Measurements from ENCODE around the gene SEC14L5.
"Not testable (repeated sequence)": the region's sequence is repeated elsewhere in the genome, so short reads cannot be mapped to it uniquely, and the experiment has no call there.

Gene SEC14L5

DNA sequence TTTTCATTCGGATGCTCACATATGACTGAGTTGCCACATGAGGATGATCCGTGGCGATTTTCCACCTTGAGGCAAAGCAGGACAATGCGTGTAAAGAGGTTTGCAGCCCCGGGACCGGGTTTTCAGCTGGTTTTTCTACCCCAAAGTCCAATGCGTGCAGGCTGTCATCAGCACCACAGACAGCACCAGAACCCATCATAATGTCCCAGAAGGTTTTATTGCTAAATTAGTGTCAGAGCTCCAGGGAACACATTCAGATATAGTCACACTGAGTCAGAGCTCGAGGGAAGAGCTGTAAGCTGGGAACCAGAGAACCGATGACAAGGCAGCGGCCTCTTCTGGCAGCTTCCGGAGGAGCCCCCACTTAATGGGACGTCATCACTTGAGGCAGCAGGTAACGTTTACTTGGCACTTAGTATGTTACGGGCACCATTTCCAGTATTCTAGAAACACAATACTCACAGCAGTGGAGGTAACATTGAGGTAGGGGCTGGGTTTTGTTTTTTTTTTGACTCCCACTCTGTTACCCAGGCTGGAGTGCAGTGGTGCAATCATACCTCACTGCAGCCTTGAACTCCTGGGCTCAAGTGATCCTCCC lies 84.5 kb downstream of the SEC14L5 start:
- no peak for DNase-seq

DNA sequence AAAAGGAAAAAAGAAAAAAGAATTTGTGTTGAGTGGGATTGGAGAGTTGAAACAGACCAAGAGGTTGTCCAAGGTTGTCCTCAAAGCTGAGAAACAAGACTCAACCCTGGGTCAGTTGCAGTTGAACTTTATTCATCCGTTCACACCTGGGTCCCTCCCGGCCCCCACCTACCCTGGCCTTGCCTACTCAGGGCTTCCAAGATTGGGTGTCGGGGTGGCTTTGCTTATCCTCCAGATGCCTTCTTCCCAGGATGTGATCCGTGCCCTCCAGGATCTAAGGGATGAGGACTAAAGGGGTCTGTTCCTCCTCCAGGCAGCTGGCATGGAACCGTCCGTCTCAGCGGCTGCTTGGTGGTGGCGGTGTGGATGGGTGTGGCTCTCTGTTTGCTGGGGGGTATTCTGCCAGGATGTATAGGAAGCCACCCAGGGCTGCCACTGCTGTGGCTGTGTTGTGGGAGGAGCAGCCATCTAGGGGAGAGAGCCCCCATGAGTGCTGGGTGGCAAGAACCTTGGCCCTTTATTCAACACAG lies 85.9 kb downstream of the SEC14L5 start:
- no peak for DNase-seq

DNA sequence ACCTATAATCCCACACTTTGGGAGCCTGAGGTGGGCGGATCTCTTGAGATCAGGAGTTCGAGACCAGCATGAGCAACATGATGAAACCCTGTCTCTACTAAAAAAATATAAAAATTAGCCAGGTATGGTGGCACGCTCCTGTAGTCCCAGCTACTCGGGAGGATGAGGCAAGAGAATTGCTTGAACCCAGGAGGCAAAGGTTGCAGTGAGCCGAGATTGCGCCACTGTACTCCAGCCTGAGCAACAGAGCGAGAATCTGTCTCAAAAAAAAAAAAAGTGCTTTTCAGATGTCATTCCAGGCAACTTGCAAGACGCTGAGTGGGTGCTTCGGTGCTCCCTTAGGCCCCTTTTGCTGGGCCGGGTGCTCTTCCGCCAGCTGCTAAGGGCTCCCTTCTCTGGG lies 86.5 kb downstream of the SEC14L5 start:
- DNase-seq = not testable (repeated sequence)

DNA sequence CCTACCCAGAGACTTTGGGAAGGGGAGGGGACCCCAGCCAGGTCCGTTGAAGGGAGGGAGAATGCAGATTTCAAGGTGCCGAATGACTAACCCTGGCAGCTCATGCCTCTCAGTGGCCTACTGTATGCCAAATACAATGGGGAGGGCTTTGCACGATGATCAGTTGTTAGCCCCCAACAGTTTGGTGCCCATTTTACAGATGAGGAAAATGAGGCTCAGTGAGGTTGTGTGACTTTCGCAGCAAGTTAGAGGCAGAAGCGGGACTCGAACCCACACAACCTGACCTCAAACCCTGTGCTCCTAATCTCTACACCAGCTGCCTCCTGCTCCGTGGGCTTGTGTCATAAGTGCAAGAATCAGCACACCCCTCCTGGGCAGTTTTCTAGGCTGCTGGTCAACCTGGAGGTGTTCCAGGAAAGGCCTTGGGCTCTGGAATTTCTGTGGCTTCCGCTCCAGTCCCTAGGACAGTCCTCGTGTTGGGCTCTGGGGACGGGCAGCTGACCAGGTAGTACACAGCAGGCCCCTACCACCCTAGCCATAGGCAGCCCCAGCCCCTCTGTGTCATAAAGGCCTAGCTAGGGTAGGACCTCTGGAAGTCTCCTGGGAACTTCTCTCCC lies 87.5 kb downstream of the SEC14L5 start:
- DNase-seq = no peak

DNA sequence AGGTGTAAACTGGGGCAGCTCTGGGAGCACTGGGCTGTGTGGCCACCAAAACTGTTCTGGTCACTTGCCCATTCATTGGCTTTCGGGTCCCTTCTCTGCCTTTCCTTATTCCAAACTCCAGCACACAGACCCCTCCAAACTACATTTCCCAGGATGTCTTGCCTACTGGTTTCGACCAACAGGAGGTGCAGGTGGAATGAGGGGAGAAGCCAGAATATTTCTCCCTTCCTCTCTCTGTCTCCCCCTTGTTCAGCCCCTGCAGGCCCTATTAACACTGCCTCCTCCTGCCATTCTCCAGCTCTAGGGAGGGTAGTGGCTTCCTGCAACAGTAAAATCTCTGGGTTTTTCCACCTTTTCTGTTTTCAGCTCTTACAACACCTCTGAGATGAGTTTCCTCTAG lies 88.8 kb downstream of the SEC14L5 start:
- DNase-seq = no peak

DNA sequence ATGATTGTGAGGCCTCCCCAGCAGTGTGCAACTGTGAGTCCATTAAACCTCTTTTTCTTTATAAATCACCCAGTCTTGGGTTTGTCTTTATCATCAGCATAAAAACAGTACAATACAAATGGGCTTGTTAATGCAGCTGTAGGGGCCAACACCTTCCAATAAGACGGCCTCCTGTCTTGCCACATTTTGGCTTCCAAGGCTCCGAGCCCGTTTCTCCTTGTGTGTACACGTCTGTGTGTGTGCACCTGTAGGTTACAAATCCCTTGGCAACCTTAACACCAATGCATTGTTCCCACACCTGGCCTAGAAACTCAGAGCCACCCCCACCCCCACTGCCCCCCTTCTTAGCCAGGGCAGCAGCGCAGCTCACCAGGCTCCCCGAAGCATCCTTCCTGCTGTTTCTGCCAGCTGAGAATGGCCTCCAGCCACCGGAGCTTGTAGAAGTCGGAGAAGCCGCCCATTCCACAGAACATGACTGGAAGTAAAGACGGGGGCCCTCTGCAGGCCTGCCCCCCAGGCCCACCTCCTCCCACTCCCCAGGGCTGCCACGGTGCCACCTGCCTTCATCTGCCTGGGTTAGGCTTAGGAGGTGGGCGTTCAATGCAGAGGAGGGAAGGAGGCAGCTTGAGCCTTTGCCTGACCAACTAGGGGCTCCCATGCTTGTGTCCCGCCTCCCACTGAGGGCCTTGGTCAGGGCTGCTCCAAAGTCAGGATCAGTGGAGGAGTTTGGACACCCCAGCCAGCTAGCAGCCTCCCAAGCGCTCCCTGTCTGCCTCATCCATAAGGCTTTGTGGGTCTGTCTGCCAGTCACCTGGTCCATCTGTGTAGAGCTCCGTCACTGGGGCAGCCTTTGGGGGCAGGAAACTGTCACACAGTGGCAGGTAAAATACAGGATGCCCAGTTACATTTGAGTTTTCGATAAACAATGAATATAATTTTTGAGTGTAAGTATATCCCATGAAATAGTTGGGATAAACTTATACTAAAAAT lies 97.0 kb downstream of the SEC14L5 start:
- DNase-seq = no peak

DNA sequence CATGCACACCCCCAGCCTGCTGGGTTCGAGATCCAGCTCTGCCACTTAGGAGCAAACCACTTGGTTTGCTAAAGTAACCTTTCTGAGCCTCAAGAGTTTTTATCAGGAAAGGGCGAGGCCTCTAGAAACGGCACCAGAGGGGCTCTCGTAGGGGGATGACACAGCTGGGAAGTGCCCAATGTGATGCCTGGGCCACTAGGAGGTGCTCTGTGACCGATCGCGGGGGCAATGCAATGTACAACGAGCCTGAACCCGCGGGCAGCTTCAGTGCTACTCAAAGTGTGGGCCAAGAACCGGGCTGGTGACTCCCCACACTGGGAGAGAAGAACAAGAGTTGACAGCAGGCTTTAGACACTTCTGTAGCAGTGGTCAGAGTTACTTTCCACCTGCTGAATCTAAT lies 98.2 kb downstream of the SEC14L5 start:
- DNase-seq = peak; percentile 41

DNA sequence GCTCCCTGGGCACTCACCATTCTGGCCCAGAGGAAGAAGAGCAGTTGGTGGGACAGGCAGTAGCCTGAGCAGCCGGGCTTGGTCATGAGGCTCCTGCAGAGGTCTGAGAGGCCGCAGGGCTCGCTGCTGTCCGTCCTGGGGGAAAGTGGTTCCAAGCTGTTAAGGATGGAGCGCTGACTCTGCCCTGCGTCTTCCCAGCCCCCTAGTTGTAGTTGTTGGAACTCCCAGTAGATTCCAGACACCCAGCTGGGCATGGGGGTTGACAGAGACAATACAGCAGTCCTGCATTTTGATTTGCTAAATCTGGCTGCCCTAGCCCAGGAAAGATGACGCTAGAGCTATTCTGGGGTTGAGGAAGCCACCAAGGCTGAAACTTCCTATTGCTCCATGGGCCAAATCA lies 100.3 kb downstream of the SEC14L5 start:
- no peak for DNase-seq

DNA sequence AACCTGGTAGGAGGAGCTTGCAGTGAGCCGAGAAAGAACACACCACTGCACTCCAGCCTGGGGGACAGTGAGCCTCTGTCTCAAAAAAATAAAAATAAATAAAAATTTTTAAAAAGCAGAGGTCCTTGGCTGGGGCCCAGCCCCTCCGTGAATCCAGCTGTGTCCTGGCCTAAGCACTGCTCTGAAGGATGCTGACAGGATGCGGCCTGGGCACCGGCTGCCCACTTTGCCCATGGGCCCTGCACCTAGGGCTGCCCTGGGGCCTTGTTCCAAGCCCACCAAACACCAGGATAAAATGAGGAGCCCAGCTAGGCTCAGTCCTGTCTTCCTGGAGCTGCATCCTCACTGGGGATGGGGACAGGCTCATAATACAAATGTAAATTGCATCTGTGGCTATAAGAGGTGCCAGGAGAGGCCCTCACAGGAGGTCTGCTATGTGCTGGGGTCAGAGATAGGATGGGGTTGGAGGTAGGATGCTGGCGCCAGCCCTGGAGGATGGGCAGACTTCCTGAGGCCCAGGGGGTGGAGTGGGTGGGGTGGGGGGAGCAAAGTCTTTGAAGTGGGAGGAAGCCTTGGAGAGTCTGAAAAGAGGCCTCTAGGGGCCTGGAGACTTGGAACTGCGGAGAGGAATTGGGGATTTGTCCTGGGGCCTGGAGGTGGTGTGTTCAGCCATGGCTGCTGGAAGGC lies 101.4 kb downstream of the SEC14L5 start:
- DNase-seq = no peak

DNA sequence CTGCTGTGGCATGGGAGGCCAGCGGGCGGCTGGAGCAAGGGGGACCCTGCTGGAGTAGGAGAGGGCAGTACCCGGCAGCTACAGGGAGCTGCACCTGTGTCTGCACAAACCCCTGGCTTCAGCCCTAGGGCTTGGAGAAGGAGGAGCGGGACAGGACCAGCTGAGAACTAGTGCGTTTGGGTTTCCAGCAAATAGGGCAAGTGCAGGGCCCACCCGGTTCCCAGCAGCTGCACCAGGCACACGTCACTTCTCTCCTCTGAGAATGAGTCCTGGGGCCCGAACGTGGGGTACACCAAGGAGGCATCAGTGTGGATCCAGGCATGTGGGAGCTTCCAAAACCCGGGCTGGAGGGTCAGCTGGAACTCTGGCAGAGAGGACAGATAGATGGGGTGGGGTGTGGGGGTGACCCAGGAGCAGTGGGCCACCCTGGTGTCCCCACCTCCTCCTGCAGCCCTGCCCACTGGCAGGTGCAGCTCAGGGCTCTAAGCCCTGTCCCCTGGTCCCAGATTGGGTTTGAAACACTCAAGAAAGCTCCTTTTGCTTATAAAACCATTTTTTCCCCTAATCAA lies 102.0 kb downstream of the SEC14L5 start:
- DNase-seq = no peak

DNA sequence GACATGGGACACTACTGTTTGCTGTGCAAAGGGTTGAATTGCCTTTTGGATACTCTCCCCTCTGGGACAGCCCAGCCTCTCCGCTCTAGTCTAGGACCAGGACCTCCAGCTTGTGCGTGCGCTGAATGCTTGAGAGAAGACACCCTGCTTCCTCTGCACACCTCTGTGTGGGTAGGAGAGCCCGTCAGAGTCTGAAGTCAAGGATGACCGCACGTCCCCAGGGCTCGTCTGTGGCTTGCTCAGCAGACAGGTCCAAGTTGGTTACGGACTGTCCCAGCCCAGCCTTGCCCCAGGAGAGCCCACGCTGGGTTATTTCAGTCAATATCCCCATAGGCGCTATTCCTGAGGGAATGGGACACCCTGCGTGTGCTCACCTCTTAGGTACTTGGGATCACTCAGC lies 103.9 kb downstream of the SEC14L5 start:
- DNase-seq = no peak

DNA sequence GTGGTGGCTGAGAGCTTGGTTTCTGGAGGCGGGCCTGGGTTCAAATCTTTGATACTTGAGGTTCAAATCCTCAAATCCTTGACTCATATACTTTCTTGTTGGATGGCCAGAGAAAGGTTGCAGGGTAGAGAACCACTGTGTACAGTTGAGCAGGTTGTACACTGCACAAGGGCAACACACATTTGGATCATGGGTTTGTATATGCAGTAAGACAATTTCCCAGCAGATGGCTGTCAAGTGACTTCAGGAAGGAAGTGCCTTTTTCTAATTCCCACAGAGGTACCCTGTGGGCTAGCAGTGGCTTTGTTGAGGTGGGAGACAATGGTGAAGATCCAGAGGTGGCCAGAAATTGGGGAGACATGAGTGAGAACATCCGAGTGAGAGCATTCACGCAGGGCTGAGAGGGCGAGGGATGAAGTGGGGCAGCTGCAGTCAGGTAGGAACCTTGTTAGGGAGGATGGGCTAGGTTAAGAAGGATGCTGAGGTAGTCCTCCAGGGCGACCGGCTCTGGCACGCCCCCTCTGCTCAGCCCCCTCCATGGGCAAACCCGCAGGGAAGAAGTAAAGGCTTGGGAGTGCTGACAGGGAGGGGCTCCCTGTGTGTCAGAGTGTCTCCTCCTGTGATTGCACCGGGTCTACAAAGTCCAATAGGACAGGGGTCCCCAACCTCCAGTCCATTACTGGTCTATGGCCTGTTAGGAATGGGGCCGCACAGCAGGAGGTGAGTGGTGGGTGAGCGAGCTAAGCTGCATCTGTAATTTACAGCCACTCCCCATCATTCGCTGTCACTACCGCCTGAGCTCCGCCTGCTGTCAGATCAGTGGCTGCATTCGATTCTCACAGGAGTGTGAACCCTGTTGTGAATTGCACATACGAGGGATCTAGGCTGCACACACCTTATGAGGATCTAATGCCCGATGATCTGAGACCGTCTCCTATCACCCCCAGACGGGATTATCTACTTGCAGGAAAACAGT lies 104.9 kb downstream of the SEC14L5 start:
- no peak for DNase-seq

DNA sequence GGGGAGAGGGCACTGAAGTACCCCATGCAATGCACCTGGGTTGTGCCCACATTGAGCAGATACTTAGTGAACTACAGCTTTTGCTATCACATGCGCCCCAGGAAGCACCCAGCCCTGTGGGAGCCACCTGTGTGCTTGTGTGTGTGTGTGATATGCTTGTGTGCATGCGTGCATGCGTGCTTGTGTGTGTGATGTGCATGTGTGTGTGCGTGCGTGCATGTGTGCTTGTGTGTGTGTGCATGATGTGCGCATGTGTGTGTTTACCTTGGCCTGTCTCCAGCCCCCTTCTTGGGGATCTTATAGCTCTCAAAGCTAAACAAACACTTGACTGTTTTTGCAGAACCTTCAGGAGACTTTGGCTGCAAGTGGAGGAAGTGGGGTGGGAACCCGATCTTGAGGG lies 106.8 kb downstream of the SEC14L5 start:
- DNase-seq = no peak

DNA sequence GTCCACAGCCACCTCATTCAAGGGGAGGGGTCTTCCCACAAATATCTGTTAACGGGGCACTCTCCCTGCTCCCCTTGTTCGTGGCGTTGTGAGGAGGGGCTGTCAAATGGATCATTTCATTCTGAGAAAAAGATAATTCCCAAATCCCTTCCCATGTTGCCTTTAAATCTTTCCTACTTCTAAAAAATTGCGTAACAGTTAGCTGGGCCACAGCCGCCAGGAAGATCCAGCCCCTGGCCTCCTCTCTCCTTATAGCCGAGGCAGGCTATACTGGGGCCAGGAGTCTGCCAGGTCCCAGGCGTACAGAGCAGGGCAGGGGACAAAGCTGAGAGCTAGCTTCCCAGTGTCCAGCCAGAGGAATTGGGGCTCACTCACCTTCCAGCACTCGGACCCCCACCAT lies 107.2 kb downstream of the SEC14L5 start:
- DNase-seq = no peak

DNA sequence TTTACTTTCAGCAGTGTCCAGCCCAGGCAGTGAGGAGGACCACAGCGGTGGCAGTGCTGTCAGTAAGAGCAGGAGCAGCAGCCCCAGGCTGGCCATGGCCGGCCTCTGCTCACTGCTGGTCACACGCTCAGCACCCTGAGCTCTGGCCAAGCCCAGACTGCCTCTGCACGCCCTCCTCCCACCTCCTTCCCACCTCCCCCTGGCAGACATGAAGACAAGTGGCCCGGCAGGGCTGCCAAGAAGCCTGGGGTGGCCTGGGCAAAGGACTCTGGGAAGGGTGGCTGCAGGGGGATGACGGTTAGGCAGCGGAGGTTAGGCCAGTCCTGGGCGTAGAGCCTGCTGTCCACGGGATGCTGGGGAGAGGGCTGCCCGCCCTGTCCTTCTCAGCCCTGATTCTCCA lies 107.7 kb downstream of the SEC14L5 start, which contains the start of gene C16orf89:
Gene C16orf89 (minus strand): TSS at position 144 of the 400 bp plus-strand sequence. CDS start 48 bp downstream, at position 96.
- no peak for DNase-seq

DNA sequence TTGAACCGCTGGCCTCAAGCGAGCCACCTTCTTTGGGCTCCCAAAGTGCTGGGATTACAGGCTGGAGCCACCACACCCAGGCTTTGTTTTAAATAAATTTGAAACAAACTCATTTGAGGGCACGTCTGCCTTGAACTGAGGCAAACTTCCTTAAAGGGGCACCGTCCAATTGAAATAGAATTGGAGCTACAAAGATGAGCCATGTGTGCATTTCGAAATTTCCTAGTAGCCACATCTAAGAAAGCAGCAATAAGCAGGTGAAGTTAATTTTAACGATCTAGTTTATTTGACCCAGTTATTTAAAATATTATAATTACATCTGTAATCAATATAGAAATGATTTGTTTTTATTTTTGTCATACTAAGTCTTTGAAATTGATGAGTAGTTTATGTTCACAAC lies 108.4 kb downstream of the SEC14L5 start:
- DNase-seq = no peak
